HG03064 (cell line): Measurements from ENCODE around the gene ARMC9.
"Not testable (repeated sequence)": the region's sequence is repeated elsewhere in the genome, so short reads cannot be mapped to it uniquely, and the experiment has no call there.

Experiments
- ATAC-seq: cut with Tn5 transposase; IDR thresholded peaks from one replicate; pipeline ENCODE4 v1.9.1; 2021; ENCODE audit warnings: low read depth; ENCODE audit not compliant: unreplicated experiment

ARMC9 gene

DNA sequence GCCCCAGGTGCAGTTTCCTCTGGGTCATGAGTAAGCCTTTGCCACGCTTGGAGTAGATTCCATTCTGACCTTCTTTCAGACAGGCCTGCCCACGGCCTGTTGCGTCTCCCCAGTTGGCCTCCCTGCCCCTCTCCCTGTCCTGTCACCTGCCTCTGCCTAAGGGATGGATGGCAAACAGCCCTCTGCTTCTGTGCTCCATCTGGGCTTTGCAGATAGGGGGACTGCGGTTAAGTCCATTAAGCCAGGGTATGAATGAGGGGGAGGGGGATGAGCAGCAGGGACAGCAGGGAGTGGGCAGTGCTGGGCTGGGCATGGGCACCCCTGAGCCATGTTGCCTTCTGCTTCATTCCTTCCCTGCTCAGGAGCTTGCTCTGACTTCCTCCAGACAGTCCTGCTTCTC is 159.5 kb downstream of the ARMC9 start:
- no peak for ATAC-seq

DNA sequence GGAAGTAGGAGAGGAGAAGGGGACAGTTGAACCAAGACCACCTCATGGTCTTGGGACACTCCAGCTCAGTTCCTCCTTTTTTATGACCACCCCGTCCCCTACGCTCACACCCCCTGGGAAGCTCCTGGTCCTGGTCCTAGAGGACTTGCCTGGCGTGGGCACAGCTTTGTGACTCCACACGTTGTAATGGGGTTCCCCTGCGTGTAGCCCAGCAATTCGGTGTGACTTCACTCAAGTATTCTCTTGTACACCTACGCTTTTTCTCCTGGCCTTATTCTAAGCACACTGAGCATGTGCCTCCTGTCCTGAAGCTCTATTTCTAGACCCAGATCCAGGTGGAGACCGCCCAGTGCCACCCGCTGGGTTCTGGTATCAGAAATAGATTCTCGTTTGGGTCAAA is 161.0 kb downstream of the ARMC9 start:
- ATAC-seq, result no peak

DNA sequence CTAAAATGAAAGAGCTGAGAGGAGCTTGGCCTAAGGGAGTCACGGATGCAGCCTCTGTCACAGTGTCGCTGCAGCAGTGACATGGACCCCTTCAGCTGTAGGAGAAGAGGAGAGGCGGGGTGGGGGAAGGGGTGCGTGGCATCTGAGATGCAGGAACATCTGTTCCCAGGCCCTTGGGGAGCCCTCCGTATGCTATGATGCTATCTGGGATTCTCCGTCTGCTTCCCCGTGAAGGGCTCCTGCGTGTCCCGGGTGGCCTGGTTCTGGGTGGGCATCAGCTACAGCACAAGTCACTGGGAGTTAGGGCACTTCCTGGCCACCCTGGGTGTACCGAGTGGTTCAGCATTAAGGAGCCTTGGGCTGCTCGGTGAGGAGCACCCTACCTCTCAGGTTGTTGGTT is 161.5 kb downstream of the ARMC9 start:
- no peak for ATAC-seq

DNA sequence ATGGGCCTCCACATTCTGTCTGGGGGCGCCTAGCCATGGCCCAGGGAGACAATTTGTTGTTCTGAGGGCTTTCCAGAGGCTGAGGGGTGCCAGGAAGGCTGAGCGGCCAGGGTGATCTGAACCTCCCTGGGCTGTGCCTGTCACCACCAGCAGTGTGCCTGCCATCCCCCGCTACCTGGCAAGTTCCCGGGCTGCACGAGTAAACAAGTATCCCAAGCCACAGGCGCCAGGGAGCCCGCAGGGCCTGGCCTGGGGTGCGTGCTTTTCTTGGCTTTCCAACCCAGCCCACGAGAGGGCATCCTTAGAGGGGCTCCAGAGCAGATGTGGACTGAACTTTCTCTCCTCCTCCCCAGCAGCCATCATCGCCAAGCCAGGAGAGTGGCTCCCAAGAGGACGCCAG is 162.0 kb downstream of the ARMC9 start:
- no peak for ATAC-seq

DNA sequence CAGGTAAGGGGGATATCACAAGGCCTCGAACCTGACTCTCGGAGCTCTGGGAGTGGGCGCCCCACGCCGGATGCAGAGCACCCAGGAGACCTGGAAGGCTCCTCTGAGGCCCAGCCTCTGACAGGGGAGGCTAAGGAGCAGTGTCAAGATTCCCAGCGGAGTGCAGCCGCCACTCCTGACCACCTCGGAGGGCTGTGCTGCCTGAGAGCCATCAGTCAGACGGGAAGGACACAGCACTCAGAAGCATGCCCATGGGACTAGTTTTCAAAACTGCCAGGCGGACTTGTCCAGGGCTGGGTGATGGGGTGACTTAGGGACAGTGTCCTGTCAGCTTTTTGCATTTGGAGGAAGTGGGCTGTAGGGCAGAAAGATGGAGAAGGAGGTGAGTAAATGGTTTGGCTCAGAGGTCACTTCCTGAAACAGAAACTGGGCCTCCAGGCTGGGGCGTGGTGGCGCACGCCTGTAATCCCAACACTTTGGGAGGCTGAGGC is 162.5 kb downstream of the ARMC9 start:
- ATAC-seq, result no peak

DNA sequence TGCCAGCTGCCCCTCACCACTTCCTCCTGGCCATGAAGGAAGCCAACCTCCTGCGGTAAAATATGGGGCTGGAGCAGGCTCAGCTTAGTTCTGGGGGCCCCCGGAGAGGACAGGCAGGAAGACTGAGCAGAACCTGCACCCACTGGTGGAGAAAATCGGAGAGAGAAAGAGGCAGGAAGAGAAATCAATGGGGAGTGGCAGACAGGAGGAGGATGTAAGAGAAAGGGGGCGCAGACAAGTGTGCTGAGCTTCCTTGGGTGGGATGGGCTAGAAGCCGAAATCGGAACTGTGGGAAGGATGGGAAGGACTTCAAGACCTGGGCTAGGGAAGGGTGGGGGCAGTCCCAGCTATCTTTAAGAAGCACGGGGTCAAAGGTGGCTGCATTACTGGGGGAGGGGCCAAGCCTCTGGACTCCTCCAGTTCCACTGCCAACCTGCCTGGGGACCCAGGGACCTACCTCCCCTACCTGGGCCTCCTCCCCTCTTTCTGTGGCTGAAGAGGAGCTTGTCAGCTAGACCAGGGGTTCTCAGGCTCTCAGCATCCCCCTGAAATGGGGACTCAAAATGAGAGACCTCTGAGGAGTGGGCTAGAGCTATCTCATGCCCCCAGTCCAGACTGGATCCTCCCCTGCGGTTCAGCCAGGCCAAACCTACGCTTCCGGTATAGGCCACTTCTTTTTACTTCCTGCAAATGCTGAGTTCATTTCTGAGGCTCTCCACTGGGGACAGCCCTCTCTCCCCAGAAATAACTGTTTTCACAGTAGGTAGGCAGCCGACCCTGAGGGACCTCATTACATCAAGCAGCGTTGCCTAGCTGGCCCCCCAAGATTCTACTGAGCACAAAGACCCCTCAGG is 163.5 kb downstream of the ARMC9 start:
- peak; percentile 95 for ATAC-seq

DNA sequence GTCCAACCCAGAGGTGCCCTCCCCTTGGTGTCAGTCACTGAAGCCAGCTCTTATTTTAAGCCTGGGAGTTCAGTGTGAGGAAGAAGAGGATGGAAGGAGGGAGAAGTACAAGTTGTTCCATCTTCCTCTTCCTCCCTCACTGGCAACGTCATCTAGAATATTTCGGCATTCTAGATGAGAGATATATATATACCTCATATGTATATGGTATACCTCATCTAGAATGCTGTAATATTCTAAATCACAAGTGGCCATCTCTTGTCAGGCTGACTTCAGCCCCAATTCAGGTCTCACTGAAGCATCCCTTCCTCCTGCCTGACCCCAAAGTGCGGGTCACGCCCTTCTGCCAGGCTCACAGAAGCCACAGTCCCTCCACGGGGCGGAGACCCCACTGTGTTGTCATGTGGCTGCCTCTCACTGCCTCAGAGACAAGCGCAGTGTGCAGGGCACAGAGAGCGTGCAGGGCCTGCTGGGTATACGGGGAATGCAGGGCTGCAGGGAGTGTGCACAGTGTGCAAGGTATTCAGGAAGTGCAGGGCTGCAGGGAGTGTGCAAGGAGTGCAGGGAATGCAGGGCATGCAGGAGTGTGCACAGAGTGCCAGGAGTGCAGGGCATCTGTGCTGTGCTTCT is 164.2 kb downstream of the ARMC9 start:
- no peak for ATAC-seq

DNA sequence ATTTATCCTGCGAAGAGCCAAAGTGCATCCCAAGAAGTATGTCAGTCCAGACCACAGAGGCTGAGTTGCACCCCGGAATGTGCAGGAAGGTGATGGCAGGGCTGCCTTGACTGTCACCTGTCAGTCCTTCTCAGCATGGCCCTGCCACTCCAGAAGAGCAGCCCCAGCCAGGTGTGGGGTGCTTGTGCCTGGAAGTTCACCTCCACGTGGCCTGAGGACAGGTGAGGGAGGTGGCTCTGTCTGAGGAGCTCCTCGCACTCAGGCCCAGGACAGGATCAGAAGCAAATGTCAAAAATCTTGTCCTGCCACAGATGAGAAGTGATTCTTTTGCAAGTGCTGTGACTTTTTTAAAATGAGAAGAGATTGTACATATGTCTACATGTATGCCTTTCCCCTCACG is 165.6 kb downstream of the ARMC9 start:
- ATAC-seq, result no peak

DNA sequence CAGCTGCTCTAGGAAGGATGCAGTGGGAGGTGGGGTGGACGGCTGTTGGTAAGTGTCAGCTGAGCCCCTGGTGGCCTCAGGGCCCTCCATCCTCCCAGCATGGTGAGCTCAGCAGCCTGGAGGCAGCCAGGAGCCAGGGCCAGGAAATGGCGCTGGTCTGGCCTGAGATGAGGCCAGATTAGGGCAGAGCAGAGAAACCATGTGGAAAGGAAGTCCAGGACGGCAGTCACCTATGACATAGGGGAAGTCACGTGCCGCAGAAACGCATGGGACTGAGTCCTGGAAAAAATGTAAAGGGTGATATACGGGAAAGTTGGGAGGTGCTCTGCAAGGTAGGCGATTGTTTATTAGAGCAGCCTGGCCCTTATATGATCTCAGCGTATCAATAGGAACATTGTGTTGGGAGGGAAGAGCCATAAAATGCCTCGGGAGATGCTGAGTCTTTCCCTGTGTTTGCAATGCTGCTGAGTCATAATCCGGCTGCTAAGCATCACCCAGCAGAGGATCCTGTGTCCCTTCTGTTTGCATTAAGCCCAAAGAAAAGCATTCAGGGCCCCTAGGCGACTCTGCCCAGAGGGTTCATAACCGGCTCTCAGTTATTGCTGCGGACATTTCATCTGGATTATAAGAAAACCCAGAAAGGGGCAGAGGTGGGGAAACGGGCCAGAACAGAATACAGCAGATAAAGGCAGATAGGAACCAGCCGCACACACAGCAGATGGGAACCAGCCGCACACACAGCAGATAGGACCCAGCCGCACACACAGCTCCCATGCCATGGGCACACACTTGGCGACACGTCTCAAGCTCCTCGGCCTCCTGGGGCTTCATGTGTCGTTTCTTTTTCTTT is 166.8 kb downstream of the ARMC9 start:
- no peak for ATAC-seq

DNA sequence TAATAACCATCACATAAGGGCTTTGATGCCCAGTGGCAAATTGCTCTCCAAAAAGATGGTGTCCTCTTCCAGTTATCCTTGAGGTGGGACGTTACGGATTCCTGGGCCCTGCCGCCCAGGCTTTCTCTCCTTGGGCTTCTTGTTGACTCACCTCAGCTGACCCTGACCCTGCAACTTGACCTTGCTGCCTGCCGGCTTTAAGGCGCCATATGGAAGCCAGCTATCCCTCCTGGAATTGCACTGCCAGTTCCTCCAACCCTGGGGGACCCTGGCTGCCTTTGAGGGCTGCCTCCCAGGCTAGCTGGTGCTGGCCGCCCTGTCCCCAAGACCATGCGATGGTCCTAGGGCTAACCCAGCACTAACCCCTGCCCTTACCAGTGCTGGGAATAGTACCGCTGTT is 168.7 kb downstream of the ARMC9 start:
- no peak for ATAC-seq

DNA sequence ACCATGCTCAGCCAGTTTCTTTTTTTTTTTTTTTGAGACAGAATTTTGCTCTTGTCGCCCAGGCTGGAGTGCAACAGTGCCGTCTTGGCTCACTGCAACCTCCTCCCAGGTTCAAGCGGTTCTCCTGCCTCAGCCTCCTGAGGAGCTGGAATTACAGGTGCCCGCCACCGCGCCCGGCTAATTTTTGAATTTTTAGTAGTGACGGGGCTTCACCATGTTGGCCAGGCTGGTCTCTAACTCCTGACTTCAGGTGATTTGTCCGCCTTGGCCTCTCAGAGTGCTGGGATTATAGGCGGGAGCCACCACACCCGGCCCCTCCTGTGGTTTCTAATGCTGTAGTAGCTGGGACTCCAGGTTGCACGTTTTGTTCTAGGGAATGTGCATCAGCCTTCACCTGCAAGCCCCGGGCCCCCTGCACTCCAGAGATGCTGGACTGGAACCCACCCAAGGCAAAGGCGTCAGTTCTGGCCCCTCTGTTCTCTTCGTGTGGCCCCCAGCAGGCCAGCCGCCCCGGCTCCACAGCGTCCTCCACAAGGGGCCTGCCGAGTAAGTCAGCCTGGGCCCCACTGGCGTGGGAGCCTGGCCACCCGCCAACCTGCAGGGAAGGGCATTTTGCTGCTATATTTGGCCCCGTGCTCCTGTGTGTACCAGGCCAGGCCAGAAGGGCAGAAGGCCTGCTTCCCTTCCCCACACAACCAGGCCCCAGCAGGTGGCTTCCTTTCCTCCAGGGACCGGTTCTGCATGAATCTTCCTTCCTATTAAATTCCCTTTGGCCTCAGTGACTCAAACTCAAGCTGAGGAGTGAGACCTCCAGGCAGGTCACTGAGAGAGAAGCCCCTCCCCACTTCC is 171.4 kb downstream of the ARMC9 start:
- no peak for ATAC-seq

DNA sequence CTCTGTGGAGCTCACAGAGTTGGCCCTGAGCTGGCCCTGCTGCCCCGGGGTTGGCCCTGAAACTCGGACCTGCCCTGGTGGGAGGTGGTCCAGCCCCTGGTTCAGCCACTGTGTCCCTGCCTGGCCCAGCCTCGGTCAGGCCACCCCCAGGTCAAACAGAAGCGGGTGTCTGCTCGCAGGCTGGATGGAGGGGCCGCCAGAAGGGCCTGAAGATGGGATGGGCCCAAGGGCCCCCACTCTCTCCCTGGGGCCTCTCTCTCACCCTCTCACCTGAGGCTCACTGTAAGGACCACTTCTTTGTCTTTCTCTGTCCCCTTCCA is 172.0 kb downstream of the ARMC9 start:
- ATAC-seq, result no peak

DNA sequence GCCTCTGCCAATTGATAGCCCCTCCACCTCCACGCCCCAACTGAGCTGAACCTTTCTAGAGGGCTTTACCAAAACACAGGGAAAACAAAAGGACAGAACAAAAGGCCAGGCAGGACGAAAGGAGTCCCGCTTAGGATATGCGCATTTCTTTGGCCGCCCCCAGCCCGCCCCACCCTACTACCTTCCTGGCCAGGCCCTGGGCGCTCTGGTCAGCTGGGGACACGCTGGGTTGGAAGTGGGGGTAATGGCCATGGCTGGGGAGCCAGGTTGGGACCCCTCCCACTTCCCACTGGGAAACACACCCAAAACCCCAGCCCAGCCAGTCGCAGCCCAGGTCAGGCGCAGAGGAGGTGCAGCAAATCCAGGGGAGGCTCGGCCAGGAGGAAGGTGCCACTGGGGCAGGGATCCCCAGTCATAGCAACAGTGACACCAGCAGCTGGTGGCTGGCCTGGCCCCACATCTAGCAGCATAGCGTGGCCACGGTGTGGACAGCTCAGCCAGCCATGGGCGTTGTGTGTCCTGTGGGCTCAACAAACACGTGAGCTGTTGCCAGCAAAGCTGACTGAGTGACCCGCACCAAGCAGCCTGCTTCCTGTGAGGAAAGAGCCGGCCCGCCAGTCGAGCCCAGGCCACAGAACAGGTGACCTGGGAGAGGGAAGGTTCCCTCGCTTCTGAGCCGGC is 172.5 kb downstream of the ARMC9 start:
- ATAC-seq, result no peak

DNA sequence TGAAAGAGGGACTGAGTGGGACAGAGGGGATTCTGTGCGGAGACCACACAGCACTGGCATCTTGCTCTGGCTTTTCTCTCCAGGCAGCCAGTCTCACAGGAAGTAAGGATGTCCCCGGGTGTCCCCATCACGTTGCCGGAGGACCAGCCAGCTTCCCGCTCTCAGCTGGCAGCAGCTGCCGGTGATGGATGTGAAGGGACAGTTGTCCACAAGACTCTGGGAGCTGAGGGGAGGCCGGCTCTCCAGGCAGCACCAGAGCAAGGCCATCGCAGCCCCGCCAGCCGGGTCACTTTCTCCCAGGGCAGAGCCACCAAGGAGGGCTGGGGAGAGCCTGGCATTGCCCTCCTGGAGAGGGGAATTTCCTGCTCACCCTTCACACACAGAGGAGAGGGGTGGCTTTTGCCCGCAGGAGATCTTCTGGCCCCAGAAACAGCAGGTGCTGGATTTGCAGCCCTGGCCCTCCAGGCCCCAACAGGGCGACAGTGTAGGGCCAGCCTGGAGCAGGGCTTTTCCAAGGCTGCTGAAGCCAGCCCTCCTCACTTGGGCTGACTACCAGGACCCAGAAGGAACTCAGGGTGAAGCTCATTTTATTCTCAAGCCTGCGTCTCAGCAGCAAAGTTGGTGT is 173.1 kb downstream of the ARMC9 start:
- ATAC-seq, result no peak

DNA sequence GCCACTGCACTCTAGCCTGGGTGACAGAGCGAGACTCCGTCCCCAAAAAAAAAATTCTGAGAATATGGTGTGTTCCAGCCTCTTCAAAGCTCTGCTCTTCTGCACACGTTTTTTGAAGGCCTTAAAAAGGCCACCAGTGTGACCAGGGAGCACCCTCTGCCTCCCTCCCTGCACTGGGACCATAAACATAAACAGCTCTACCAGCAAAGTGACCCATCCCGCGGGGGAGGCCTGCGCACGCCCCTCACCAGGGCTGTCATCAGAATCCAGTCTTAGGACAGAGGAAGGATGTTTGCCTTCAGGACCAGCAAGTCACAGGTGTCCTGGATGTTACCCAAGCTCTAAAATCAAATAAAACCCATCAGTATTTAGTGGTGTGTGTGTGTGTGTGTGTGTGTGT is 173.9 kb downstream of the ARMC9 start:
- no peak for ATAC-seq

DNA sequence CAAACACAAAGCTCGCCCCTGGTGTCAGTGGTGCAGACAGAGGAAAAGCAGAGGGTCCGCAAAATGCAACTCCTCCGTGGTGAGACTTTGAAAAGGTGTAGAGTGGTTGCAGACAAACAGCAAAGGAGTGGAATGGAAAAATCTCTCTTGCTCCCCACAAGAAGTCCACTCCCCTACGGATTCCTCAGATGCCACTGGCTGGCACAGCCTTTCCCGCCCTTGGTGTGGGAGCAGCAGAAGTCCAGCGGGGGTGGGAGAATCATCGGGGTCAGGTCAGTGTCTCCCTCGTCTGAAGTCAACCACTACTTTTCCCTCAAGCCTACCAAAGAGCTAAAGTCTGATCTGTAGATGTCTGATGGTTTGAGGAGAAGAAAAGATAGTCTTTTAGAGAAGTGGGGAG is 174.8 kb downstream of the ARMC9 start:
- no peak for ATAC-seq

DNA sequence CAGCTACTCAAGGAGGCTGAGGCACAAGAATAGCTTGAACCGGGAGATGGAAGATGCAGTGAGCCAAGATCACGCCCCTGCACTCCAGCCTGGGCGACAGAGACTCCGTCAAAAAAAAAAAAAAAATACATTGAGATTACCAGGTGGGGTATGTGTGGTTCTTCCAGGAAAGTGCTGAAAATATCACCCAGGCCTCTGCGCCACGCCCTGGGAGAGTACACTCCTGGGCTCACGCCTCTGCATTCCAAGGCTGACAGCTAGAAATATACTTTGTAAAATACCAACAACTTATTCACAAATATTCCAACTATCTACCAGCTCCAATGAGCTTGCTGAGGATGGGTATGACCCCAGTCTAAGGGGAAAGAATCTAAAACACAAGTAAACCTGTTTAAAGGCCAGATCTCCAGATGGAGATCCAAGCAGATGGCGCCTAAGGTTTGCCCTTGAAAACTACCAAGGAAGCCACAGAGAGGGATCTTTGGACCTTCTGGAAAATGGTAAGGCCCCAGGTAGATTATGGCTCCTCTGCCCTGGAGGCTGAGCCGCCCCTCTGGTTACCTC is 175.4 kb downstream of the ARMC9 start:
- no peak for ATAC-seq

DNA sequence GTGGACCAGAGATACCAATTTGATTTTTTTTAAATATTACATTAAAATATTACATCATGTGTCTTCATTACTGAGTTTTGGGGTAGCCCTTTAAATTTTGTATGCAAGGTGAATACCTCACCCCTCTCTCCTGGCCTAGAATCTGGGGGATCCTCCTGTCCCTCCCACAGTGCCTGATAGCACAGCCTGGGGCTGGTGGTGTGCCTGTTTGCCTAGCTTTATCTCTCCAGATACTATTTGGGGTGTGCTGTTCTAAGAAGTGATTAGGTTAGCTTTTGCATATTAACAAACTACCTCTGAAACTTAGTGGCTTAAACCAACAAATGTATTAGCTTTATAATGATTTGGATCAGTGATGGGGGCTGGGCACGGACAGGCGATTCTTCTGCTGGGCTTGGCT is 176.3 kb downstream of the ARMC9 start:
- ATAC-seq, result no peak

DNA sequence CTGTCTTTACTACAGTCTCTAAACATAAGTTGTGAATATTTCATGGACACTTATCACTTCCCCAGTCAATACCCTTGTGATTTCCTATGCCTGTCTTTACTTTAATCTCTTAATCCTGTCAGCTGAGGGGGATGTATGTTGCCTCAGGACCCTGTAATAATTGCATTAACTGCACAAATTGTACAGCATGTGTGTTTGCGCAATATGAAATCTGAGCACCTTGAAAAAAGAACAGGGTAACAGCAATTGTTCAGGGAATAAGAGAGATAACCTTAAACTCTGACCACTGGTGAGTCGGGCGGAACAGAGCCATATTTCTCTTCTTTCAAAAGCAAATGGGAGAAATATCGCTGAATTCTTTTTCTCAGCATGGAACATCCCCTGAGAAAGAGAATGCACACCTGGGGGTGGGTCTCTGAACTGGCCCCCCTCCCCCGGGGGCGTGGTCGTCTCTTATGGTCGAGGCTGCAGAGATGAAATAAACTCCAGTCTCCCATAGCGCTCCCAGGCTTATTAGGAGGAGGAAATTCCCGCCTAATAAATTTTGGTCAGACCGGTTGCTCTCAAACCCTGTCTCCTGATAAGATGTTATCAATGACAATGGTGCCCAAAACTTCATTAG is 177.7 kb downstream of the ARMC9 start:
- not testable (repeated sequence) for ATAC-seq
